A549 (cell line): Measurements from ENCODE around the gene POC1A. TPM values are rescaled to one million over a fixed set of nuclear protein-coding genes. Genes with fewer than 3 reads are reported as not detected.

Source experiments
- ATAC-seq, 2 experiments: fragments of 200-7000 bp in 1 of 2; fragments of >200 bp in 1 of 2; cut with Nextera tagmentation in 1 of 2; cut with Tn5 transposase in 1 of 2; 3 replicates each; pipeline versions ENCODE4 v1.8.0 to v1.9.1; 2018 to 2020; ENCODE audit warnings: mild to moderate bottlenecking in 1 of 2, moderate library complexity in 1 of 2
- CTCF ChIA-PET: fragments of 300-600 bp; sonication (Branson Sonifier 250); formaldehyde crosslinking; extraction: SDS; loops from one replicate; lab custom pipeline; 2021; ENCODE audit warnings: antibody characterized with exemption, inconsistent platforms; lab: Yijun Ruan, JAX
- POLR2A ChIA-PET: fragments of 350-600 bp; formaldehyde crosslinking; extraction: SDS; loops from one replicate; lab custom pipeline; 2021; ENCODE audit warnings: antibody characterized with exemption, inconsistent platforms; lab: Yijun Ruan, JAX
- DNase-seq, 2 experiments: peaks; one replicate each; pipeline versions ENCODE4 v3.0.0 to v3.0.0-alpha.2; 2011 to 2016; ENCODE audit warnings: low read depth in 1 of 2, low spot score in 1 of 2
- FAIRE-seq: peaks from 2 replicates; lab custom pipeline; 2011; peaks lifted over from hg19 to GRCh38; lab: Jason Lieb, UNC
- H3K27ac ChIP-seq, 2 experiments: fragments of >200 bp; sonication (Bioruptor Twin); formaldehyde crosslinking; 3 replicates each; pipeline ENCODE4 v1.5.1; 2016 to 2017
- H3K4me1 ChIP-seq: fragments of >200 bp; sonication (Bioruptor Twin); formaldehyde crosslinking; 3 replicates; pipeline ENCODE4 v1.6.1; 2016
- H3K4me2 ChIP-seq: fragments of >200 bp; sonication (Bioruptor Twin); formaldehyde crosslinking; 3 replicates; pipeline ENCODE4 v1.6.1; 2016
- H3K4me3 ChIP-seq: fragments of >200 bp; sonication (Bioruptor Twin); formaldehyde crosslinking; 3 replicates; pipeline ENCODE4 v1.5.1; 2016
- H3K9me3 ChIP-seq: fragments of >200 bp; sonication (Bioruptor Twin); formaldehyde crosslinking; 3 replicates; pipeline ENCODE4 v1.6.1; 2016
- ATOH8 ChIP-seq: fragments of 250-450 bp; sonication (Bioruptor Pico); IDR thresholded peaks from 2 replicates; pipeline ENCODE4 v1.5.0; 2020; ENCODE audit warnings: low read depth, mild to moderate bottlenecking, moderate library complexity
- BCL3 ChIP-seq: fragments of >200 bp; sonication (Bioruptor Twin); formaldehyde crosslinking; IDR thresholded peaks from 3 replicates; pipeline ENCODE4 v1.6.1; 2016
- CBX8 ChIP-seq: fragments of 200-600 bp; sonication (generic); IDR thresholded peaks from 2 replicates; pipeline ENCODE4 v1.6.1; 2016
- CEBPB ChIP-seq, 2 experiments: fragments of >200 bp in 1 of 2; sonication (Bioruptor Twin) in 1 of 2; formaldehyde crosslinking in 1 of 2; IDR thresholded peaks; 2 replicates each; pipeline ENCODE4 v1.6.1; 2012 to 2016
- CHD4 ChIP-seq: fragments of 200-600 bp; sonication (generic); IDR thresholded peaks from 2 replicates; pipeline ENCODE4 v1.6.1; 2016; ENCODE audit warnings: antibody characterized with exemption, mild to moderate bottlenecking, borderline replicate concordance
- CTCF ChIP-seq: fragments of >200 bp; sonication (Bioruptor Twin); formaldehyde crosslinking; IDR thresholded peaks from 3 replicates; pipeline ENCODE4 v1.5.1; 2016
- EP300 ChIP-seq, 2 experiments: fragments of >200 bp; sonication (Bioruptor Twin); formaldehyde crosslinking; IDR thresholded peaks; 2 replicates in 1 of 2; 3 replicates in 1 of 2; pipeline ENCODE4 v1.6.1; 2016 to 2017
- ESRRA ChIP-seq: fragments of 150-350 bp; IDR thresholded peaks from 2 replicates; pipeline ENCODE4 v1.6.1; 2014; ENCODE audit warnings: mild to moderate bottlenecking, low read length, borderline replicate concordance
- GATA3 ChIP-seq: IDR thresholded peaks from 2 replicates; pipeline ENCODE4 v1.6.1; 2012; ENCODE audit warnings: borderline replicate concordance
- HES2 ChIP-seq: fragments of >200 bp; sonication (Bioruptor Twin); formaldehyde crosslinking; IDR thresholded peaks from 2 replicates; pipeline ENCODE4 v1.6.1; 2016
- HEYL ChIP-seq: fragments of 250-450 bp; sonication (Bioruptor Pico); IDR thresholded peaks from 2 replicates; pipeline ENCODE4 v1.8.0; 2021; ENCODE audit warnings: mild to moderate bottlenecking, moderate library complexity
- HMGXB4 ChIP-seq: fragments of 250-450 bp; sonication (Bioruptor Pico); IDR thresholded peaks from 2 replicates; pipeline ENCODE4 v1.5.0; 2021; ENCODE audit warnings: mild to moderate bottlenecking, moderate library complexity, borderline replicate concordance
- HOXA7 ChIP-seq: fragments of 250-450 bp; sonication (Bioruptor Pico); IDR thresholded peaks from 2 replicates; pipeline ENCODE4 v1.5.0; 2020; ENCODE audit warnings: mild to moderate bottlenecking, moderate library complexity
- HOXB5 ChIP-seq: fragments of 250-450 bp; sonication (Bioruptor Pico); IDR thresholded peaks from 2 replicates; pipeline ENCODE4 v1.5.0; 2020; ENCODE audit warnings: mild to moderate bottlenecking, moderate library complexity
- JUNB ChIP-seq: fragments of >200 bp; sonication (Bioruptor Twin); formaldehyde crosslinking; IDR thresholded peaks from 2 replicates; pipeline ENCODE4 v1.6.1; 2016
- KDM1A ChIP-seq: fragments of 200-600 bp; sonication (generic); IDR thresholded peaks from 2 replicates; pipeline ENCODE4 v1.6.1; 2016; ENCODE audit warnings: low read depth, mild to moderate bottlenecking
- MYC ChIP-seq: IDR thresholded peaks from 2 replicates; pipeline ENCODE4 v1.6.1; 2012; ENCODE audit warnings: mild to moderate bottlenecking, inconsistent platforms, low read length, improper control_type of control experiment, borderline replicate concordance
- NFE2L2 ChIP-seq: fragments of 150-350 bp; conservative IDR thresholded peaks from 2 replicates; pipeline ENCODE4 v1.6.1; 2014; ENCODE audit warnings: low read length
- RAD21 ChIP-seq, 2 experiments: fragments of >200 bp in 1 of 2; sonication (Bioruptor Twin) in 1 of 2; formaldehyde crosslinking in 1 of 2; IDR thresholded peaks in 1 of 2; conservative IDR thresholded peaks in 1 of 2; 2 replicates in 1 of 2; 3 replicates in 1 of 2; pipeline ENCODE4 v1.6.1; 2012 to 2018; ENCODE audit warnings: inconsistent platforms in 1 of 2
- REST ChIP-seq: fragments of 200-600 bp; sonication (generic); IDR thresholded peaks from 2 replicates; pipeline ENCODE4 v1.6.1; 2016; ENCODE audit warnings: antibody characterized with exemption, mild to moderate bottlenecking, moderate library complexity
- RFX5 ChIP-seq: fragments of 450-650 bp; IDR thresholded peaks from 2 replicates; pipeline ENCODE4 v1.7.1; 2014; ENCODE audit warnings: antibody characterized with exemption, mild to moderate bottlenecking, moderate library complexity
- SMC3 ChIP-seq: fragments of >200 bp; sonication (Bioruptor Twin); formaldehyde crosslinking; IDR thresholded peaks from 3 replicates; pipeline ENCODE4 v1.6.1; 2018; ENCODE audit warnings: inconsistent platforms
- TP53 ChIP-seq: fragments of 250-450 bp; sonication (Bioruptor Pico); IDR thresholded peaks from 2 replicates; pipeline ENCODE4 v1.5.0; 2021; ENCODE audit warnings: mild to moderate bottlenecking, moderate library complexity
- ZNF302 ChIP-seq: fragments of 250-450 bp; sonication (Bioruptor Pico); IDR thresholded peaks from 2 replicates; pipeline ENCODE4 v1.9.0; 2021; ENCODE audit warnings: inconsistent platforms, mild to moderate bottlenecking, moderate library complexity
- WGBS: methylation state at CpG from one replicate; pipeline ENCODE4 v1.1.6; 2017; ENCODE audit errors: missing lambda C conversion rate; 5-methylcytosine and 5-hydroxymethylcytosine counted together
- polyA plus RNA-seq, 4 experiments: library from polyadenylated mRNA; depleted of rRNA in 3 of 4; stranded (reverse); fragments of >200 nt; fragmentation: RNase III in 1 of 4; extraction: RNeasy Plus Mini Kit Qiagen cat#74134 plus additional on column Dnase treatment in 1 of 4; gene quantifications; 2 replicates in 3 of 4; 3 replicates in 1 of 4; pipeline ENCODE4 v1.2.3, GENCODE V29; 2011 to 2017

The POC1A gene
- polyA plus RNA-seq, 2 of the 4 experiments (the other 2 are of a cell fraction): 9.4 to 14.1 TPM

- Histone ChIP-seq H3K4me1 (peaks cover 16% of the 10 kb centered on the region), H3K4me2 (no peak overlapping the region), H3K9me3 (no peaks in the 10 kb centered on the region), H3K27ac (no peak overlapping the region), H3K4me3 (no peak overlapping the region)
- 92% methylated on average over 10 of the region's 14 CpGs for WGBS
- no peak for TF ChIP-seq REST
- no peak for TF ChIP-seq EP300 (IDR thresholded peaks at IDR 0.05)
- no peak for TF ChIP-seq RAD21 (conservative IDR thresholded peaks at IDR 0.05 in 1 of 2, IDR thresholded peaks at IDR 0.05 in 1 of 2)
- TF ChIP-seq ZNF302 (CRISPR knock-in tag): no peak
- no peak for TF ChIP-seq MYC
- TF ChIP-seq NFE2L2: no peak
- no peak for TF ChIP-seq TP53 (CRISPR knock-in tag)
- TF ChIP-seq SMC3: no peak
- no peak for TF ChIP-seq BCL3
- TF ChIP-seq GATA3: no peak
- no peak for TF ChIP-seq ATOH8
- TF ChIP-seq ESRRA: no peak
- ChIA-PET CTCF (interaction anchor here (0.9 to 1.9 kb wide), 4 partner anchors 11 to 130 kb away, joined by 3 to 11 read pairs (median 5); no protein-coding TSS in a partner anchor), POLR2A (no interaction called here)
- DNase-seq (no peak), ATAC-seq (no peak), FAIRE-seq (no peak)
Observed at GRCh38 chr3:52130966-52131622, 23.1 kb downstream of the POC1A start.

- ATAC-seq: peak; percentile 55 to 76
- FAIRE-seq: no peak
- Histone ChIP-seq H3K4me1 (peaks cover 16% of the 10 kb centered on the region), H3K27ac (peak overlapping the region; percentile 33 to 67; a peak in 4 of 6 replicates), H3K9me3 (no peaks in the 10 kb centered on the region), H3K4me2 (peak overlapping the region; percentile 43; the same call in 2 of the 3 replicates), H3K4me3 (no peak overlapping the region)
- peak; percentile 55 to 59 for DNase-seq
- WGBS: 68% methylated on average over 7 of the region's 7 CpGs
- ChIA-PET POLR2A (no interaction called here), CTCF (interaction anchor here (1.0 to 1.6 kb wide), 3 partner anchors 76 to 127 kb away, joined by 3 to 7 read pairs (median 6); no protein-coding TSS in a partner anchor)
- TF ChIP-seq HEYL (CRISPR knock-in tag) (no peak), CBX8 (no peak), ATOH8 (no peak), CTCF (no peak), HMGXB4 (no peak), RFX5 (no peak), HOXB5 (no peak), HOXA7 (CRISPR knock-in tag) (no peak), JUNB (no peak), KDM1A (no peak), HES2 (no peak), CHD4 (no peak), CEBPB (IDR thresholded peaks at IDR 0.05) (no peak)
Observed at GRCh38 chr3:52128118-52128683, 26.0 kb downstream of the POC1A start.
